PC-9 (cell line): ENCODE measurements around the gene SPPL2C. TPM values are rescaled to one million over a fixed set of nuclear protein-coding genes. Genes with fewer than 3 reads are reported as not detected.

Source experiments
- BruUV-seq: library from RNA; stranded (reverse); fragments of 400-500 nt; replicated peaks from 2 replicates; lab custom pipeline; 2021; lab: Mats Ljungman, UMichigan
- CTCF ChIA-PET: fragments of 300-600 bp; sonication (Branson Sonifier 250); formaldehyde crosslinking; loops from one replicate; lab custom pipeline; 2022; ENCODE audit warnings: antibody characterized with exemption; lab: Charles Lee
- POLR2A ChIA-PET: fragments of 300-600 bp; sonication (Branson Sonifier 250); formaldehyde crosslinking; loops from one replicate; lab custom pipeline; 2022; ENCODE audit warnings: antibody characterized with exemption; ENCODE audit not compliant: unreplicated experiment; lab: Charles Lee
- DNase-seq, 2 experiments: peaks; one replicate each; pipeline versions ENCODE4 v3.0.0 to v3.0.0-alpha.2; 2015 to 2022; ENCODE audit warnings: mixed read lengths in 1 of 2
- H2AFZ ChIP-seq: fragments of 200-600 bp; sonication (generic); 2 replicates; pipeline ENCODE4 v1.8.1; 2017; ENCODE audit warnings: antibody characterized with exemption
- H3F3A ChIP-seq: fragments of 200-600 bp; sonication (generic); 2 replicates; pipeline ENCODE4 v1.8.1; 2017; ENCODE audit warnings: antibody characterized with exemption, mild to moderate bottlenecking, low read depth; ENCODE audit not compliant: insufficient read depth
- H3K27ac ChIP-seq: fragments of 200-600 bp; sonication (generic); 2 replicates; pipeline ENCODE4 v1.6.1; 2016; ENCODE audit warnings: mixed run types
- H3K27me3 ChIP-seq: fragments of 200-600 bp; sonication (generic); 2 replicates; pipeline ENCODE4 v1.6.1; 2016; ENCODE audit warnings: low read depth, mixed run types; ENCODE audit not compliant: insufficient read depth
- H3K36me3 ChIP-seq: fragments of 200-600 bp; sonication (generic); 2 replicates; pipeline ENCODE4 v1.6.1; 2016; ENCODE audit warnings: low read depth, mixed run types
- H3K4me1 ChIP-seq: fragments of 200-600 bp; sonication (generic); replicated peaks from 2 replicates; pipeline ENCODE4 v1.6.1; 2016; ENCODE audit warnings: mixed run types; ENCODE audit not compliant: insufficient read depth
- H3K4me2 ChIP-seq: fragments of 200-600 bp; sonication (generic); 2 replicates; pipeline ENCODE4 v1.6.1; 2017; ENCODE audit warnings: mixed run types
- H3K4me3 ChIP-seq: fragments of 200-600 bp; sonication (generic); 2 replicates; pipeline ENCODE4 v1.6.1; 2016; ENCODE audit warnings: mixed run types
- H3K79me2 ChIP-seq: fragments of 200-600 bp; sonication (generic); 2 replicates; pipeline ENCODE4 v1.6.1; 2017; ENCODE audit warnings: low read depth, mixed run types
- H3K9me2 ChIP-seq: fragments of 200-600 bp; sonication (generic); 2 replicates; pipeline ENCODE4 v1.8.1; 2017; ENCODE audit warnings: mild to moderate bottlenecking; ENCODE audit not compliant: insufficient read depth
- H3K9me3 ChIP-seq: fragments of 200-600 bp; sonication (generic); 2 replicates; pipeline ENCODE4 v1.8.1; 2016; ENCODE audit warnings: low read depth; ENCODE audit not compliant: insufficient read depth
- H4K20me1 ChIP-seq: fragments of 200-600 bp; sonication (generic); 2 replicates; pipeline ENCODE4 v1.8.1; 2017; ENCODE audit not compliant: insufficient read depth
- CTCF ChIP-seq: fragments of 200-600 bp; sonication (generic); conservative IDR thresholded peaks from 2 replicates; pipeline ENCODE4 v1.6.1; 2017; ENCODE audit warnings: mixed run types, antibody characterized with exemption, mild to moderate bottlenecking, moderate library complexity
- EZH2 ChIP-seq: fragments of 200-600 bp; sonication (generic); IDR thresholded peaks from 2 replicates; pipeline ENCODE4 v1.8.0; 2017; ENCODE audit warnings: antibody characterized with exemption, low read depth
- intact Hi-C: fragments of 100-400 bp; cut with micrococcal nuclease; formaldehyde crosslinking; loops from one replicate; pipeline ENCODE4 v1.10.0; 2022; ENCODE audit not compliant: unreplicated experiment
- total RNA-seq: library from RNA; stranded (reverse); gene quantifications from 2 replicates; pipeline ENCODE4 v1.2.3, GENCODE V29; 2021

The SPPL2C gene
- total RNA-seq, 1 experiment from 2014 or later: not detected

GRCh38 chr17:45868276-45868675 lies 23.6 kb downstream of the SPPL2C start:
- Histone ChIP-seq H3K9me2 (no peaks in the 10 kb centered on the region), H2AFZ (no peak overlapping the region), H3K79me2 (no peaks in the 10 kb centered on the region), H3F3A (no peaks in the 10 kb centered on the region), H3K9me3 (no peaks in the 10 kb centered on the region), H3K27me3 (peaks cover 98% of the 10 kb centered on the region), H3K4me1 (no peaks in the 10 kb centered on the region), H3K4me3 (no peak overlapping the region), H3K4me2 (no peak overlapping the region), H3K36me3 (no peaks in the 10 kb centered on the region), H4K20me1 (no peaks in the 10 kb centered on the region), H3K27ac (no peak overlapping the region)
- ChIA-PET CTCF (no interaction called here), POLR2A (no interaction called here)
- TF ChIP-seq CTCF (no peak), EZH2 (no peak)
- BruUV-seq: no TSS peak
- intact Hi-C loops: no loop called here
- DNase-seq: no peak

GRCh38 chr17:45869676-45870341 lies 25.1 kb downstream of the SPPL2C start:
- no peak overlapping the region for H3K4me3 ChIP-seq
- TF ChIP-seq CTCF (no peak), EZH2 (no peak)
- H3K9me2 ChIP-seq: no peaks in the 10 kb centered on the region
- H3K79me2 ChIP-seq: no peaks in the 10 kb centered on the region
- no peaks in the 10 kb centered on the region for H3K9me3 ChIP-seq
- H3K27ac ChIP-seq: no peak overlapping the region
- no peaks in the 10 kb centered on the region for H4K20me1 ChIP-seq
- BruUV-seq: no TSS peak
- H3K27me3 ChIP-seq: peaks cover 96% of the 10 kb centered on the region
- H3K4me1 ChIP-seq: no peaks in the 10 kb centered on the region
- ChIA-PET CTCF (interaction anchor here (0.6 kb wide), 1 partner anchor 128 kb away, joined by 11 read pairs; no protein-coding TSS in a partner anchor), POLR2A (no interaction called here)
- no peaks in the 10 kb centered on the region for H3K36me3 ChIP-seq
- H3K4me2 ChIP-seq: no peak overlapping the region
- no peak for DNase-seq
- no peak overlapping the region for H2AFZ ChIP-seq
- intact Hi-C loops: no loop called here
- no peaks in the 10 kb centered on the region for H3F3A ChIP-seq

GRCh38 chr17:45870342-45870974 lies 25.8 kb downstream of the SPPL2C start:
- no peaks in the 10 kb centered on the region for H3K9me2 ChIP-seq
- H3K27ac ChIP-seq: no peak overlapping the region
- peaks cover 96% of the 10 kb centered on the region for H3K27me3 ChIP-seq
- no peaks in the 10 kb centered on the region for H3K36me3 ChIP-seq
- no peaks in the 10 kb centered on the region for H3K9me3 ChIP-seq
- H3K79me2 ChIP-seq: no peaks in the 10 kb centered on the region
- no peak for DNase-seq
- no peak overlapping the region for H2AFZ ChIP-seq
- BruUV-seq: no TSS peak
- no peak overlapping the region for H3K4me2 ChIP-seq
- no peaks in the 10 kb centered on the region for H3F3A ChIP-seq
- no peak overlapping the region for H3K4me3 ChIP-seq
- no peaks in the 10 kb centered on the region for H3K4me1 ChIP-seq
- TF ChIP-seq EZH2: no peak
- CTCF ChIA-PET: no interaction called here
- intact Hi-C loops: no loop called here
- POLR2A ChIA-PET: no interaction called here
- no peaks in the 10 kb centered on the region for H4K20me1 ChIP-seq
